Measurements from ENCODE around the gene ACOT11.

ACOT11 gene

GRCh38 chr1:54566438-54567141 is 18.6 kb downstream of the ACOT11 start:
- no peak for DNase-seq

DNA sequence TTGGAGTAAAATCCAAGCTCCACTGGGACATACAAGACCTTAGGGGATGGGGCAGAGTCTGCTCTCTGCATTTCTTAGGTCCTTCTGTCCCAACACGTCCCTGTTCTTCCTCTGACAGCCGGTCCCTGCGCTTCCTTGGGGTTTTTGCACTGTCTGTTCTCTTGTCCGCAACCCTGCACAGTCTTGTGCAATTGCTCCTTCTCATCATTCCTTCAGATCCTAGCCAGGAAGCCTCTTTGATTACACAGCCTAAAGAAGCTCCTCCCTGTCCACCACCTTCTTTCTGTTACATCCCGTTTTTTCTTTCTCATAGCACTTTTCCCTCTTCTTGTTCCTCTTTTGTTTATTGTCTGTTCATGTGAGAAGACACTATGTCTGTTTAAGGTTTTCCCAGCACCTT is 19.9 kb downstream of the ACOT11 start:
- no peak for DNase-seq

GRCh38 chr1:54569339-54569738 is 21.3 kb downstream of the ACOT11 start:
- no peak for DNase-seq

DNA sequence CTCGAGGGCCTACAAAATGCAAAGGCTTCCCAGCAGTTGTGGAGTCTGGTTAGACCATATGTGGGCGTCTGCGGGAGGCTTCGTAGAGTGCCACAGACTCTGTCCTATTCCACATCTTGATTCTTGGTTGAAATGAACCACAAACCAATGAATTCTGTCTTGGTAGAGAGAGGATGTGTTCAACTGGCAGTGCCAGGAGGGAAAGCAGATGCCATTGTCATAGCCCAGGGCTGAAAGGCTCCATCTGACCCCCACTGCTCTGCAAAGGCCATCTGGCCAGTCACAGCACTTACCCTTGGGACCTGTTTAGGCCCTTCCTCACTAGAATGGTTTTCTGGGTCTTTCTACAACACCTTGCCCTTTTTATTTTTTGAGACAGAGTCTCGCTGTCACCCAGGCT is 22.1 kb downstream of the ACOT11 start:
- no peak for DNase-seq

GRCh38 chr1:54571326-54571725 is 23.3 kb downstream of the ACOT11 start:
- DNase-seq, result no peak

- no peak for DNase-seq
Measured at GRCh38 chr1:54571803-54572541, 23.9 kb downstream of the ACOT11 start.

DNA sequence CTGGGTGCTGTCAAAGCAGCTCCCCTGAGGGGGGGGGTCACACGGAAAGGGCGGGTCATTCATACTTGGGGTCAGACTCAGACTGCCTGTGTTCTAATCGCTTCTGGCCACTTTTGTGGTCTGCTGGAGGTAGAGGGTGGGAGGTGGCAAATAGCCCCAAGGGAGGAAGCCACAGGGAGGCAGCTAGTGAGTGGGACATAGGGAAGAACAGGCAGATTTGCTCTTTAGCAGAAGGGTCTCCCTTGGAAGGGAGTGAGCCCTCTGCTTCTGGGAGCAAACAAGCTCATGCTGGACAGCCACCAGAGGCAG is 24.5 kb downstream of the ACOT11 start:
- DNase-seq, result no peak

GRCh38 chr1:54574158-54574778 is 26.2 kb downstream of the ACOT11 start:
- DNase-seq, result no peak

DNA sequence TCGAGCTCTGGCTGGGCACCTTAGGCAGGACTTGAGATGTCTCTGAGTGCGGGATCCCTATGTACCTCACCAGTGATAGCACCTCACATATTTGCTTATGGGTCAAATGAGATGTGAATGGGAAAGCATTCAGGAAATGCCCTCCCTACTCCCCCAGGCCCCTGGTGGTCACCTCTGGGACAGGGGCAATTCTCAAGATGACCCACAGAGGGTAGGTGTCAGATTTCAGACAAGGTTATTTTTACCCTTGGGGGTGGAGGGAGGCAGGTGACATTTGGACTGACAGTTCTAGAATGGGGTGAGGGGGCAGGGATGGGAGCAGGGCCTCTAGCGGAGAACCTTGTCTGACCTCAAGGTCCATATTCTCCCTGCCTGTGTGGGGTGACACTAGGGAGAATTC is 27.1 kb downstream of the ACOT11 start:
- DNase-seq, result no peak

DNA sequence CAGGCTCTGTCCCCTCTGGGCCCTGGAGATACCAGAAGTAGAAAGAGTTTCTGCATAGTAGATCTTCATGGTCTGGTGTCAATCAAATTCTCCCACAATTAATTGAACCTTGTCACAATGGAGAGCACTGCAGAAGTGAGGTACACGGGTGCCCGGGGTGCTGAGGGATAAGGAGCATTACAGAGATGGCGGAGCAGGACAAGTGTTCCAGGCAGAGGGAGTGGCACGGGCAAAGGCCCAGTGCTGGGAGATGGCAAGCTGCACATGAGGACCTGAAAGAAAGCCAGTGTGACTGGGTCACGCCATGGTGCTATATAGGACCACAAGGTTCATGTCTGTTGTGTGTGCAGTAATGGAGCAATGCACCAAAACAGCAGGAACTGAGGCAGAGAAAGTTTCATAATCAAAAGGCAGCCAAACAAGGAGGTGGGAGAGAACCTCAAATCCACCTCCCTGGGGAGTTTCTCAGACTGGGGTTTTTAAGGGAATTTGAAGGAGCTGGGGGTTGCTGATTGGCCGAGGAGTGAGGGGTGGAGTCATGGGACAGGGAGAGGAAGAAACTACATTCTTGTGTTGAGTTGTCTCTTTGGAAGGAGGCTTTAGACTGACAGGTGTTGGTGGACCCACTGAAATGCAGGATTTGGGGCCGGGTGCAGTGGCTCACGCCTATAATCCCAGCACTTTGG is 27.7 kb downstream of the ACOT11 start:
- DNase-seq, result no peak

DNA sequence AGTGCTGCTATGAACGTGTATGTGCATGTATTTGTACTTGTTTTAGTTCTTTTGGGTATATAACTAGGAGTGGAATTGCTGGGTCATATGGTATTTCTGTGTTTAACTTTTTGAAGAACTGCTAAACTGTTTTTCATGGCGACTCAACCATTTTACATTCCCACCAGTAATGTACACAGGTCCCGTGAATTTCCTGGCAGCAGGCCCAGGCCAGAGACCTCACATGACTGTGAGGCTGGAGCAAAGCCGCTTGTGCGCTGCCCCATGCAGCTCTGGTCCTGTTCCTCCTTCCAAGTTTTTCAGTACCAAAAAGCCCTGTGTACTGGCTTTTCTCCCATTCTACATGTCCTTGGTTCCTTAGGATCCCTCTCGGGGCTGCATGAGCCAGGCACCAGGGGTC is 29.6 kb downstream of the ACOT11 start:
- DNase-seq, result no peak

DNA sequence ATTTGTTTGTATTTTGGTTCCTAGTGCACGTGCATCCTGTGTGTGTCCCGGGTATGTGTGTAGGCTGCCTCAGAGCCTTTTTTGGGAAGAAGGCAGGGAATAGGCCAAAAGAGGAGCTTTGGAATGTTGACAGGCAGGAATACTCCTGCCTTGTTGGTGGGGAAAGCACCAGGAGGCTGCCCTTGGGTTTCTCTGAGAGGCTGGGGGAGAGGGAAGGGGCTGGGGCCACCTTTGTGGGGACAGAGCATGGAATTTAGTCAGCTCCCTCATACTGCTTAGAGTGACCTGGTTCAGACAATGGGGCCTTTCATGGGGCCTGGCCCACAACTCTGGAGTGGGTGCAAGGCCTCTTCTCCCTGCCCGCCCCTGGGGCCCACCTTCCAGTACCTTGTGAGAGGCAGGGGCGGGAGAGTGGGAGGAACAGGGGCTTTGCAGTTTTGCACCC is 31.3 kb downstream of the ACOT11 start:
- no peak for DNase-seq

DNA sequence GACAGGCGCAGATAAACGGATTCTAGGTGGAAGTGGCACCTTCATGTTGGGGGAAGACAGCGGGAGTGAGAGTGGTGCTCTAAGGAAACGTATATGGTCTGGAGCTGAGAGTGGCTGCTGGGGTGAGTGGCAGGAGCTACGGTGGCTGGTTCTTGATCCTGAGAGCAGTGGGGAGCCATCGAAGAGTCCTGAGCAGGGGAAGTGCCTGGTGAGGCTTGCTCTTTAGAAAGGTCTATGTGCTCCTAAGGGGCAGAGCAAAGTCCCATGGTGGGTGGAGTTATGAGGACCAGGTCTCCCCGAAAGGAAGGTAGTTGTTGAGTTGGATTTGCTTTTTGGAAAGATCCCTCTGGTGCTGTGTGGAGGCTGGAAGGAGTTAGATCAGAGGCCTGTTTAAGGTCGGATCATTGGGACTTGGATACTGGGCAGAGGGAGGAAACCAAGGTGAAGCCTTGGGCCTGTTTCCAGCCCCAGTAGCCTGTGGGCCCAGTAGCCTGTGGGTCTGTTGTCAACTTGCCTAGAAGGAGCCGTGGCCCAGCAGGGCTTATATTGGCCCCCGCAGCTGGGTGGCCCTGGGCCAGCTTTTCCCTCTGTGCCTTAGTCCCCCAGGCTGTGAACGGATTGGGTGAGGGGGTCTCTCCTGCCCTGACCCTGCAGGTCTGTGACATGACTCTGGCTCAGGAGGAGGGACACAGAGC is 33.0 kb downstream of the ACOT11 start:
- no peak for DNase-seq

- DNase-seq, result no peak
Measured at GRCh38 chr1:54581621-54582035, 33.6 kb downstream of the ACOT11 start.

- no peak for DNase-seq
Measured at GRCh38 chr1:54582566-54583306, 34.7 kb downstream of the ACOT11 start.

DNA sequence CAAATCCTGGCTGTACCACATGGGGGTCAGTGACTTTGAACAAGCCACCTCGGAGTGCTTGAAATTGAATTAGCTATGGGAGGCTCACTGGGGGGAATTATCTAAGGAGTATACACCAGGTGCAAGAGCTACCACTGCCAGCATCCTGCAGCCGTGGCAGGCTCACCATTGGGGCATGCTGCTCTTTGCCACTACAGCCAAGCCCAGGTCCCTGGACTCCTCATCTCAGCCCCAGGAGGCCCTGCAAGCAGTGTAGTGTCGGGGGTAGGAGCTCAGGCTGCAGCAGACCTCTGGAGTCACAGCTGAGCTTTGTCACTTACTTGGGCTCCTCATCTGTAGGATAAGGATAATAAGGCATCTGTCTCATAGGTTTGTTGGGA is 35.3 kb downstream of the ACOT11 start:
- DNase-seq, result no peak

- DNase-seq, result no peak
Measured at GRCh38 chr1:54583871-54584270, 35.8 kb downstream of the ACOT11 start.

DNA sequence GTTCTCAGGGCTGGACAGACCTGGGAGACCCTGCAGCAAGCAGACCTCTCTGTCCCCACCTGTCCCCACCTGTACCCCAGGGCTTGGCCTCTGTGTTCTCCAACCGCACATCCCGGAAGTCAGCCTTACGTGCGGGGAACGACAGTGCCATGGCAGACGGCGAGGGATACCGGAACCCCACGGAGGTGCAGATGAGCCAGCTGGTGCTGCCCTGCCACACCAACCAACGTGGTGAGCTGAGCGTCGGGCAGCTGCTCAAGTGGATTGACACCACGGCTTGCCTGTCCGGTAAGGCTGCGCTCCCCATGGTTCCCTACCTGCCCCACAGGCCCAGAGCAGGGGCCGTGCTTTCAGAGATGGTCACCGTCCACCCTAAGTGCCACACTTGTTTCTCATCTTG is 36.5 kb downstream of the ACOT11 start:
- DNase-seq, result no peak

DNA sequence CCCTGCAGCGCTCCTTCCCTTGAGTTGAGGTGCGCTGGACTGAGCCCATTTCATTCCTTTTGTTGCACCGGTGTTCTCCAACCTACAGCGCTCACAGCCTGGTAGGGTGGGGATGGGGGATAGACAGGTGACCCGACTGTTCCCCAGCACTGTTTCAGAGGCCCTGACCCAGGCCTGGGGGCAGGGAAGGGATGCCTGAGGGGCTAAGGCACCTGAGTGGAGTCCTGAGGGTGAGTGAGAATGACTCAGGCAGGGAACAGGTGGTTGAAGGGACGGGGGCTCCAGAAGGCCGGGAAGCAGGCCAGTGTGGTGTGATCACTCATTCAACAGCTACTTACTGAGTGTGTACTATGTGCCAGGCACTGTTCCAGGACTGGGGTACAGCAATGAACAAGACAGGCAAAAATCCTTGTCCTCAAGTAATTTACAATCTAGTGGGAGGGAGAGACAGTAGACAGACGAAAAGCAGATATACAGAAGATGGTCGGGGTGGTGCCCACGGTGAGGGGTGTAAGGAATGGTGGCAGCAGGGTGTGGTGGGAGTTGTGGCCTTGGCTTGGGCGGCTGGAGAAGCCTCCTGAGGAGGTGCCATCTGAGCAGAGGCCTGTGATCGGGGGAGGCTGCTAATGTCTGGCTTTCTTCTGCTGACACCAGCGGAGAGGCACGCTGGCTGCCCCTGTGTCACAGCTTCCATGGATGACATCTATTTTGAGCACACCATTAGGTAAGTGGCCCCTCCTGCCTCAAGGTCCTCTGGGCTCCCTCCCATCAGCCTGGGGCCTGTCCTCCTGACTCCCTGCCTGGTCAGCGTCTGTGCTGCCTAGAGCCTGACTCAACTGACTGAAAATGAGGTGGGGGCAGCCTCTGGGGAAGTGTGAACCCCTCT is 37.4 kb downstream of the ACOT11 start:
- DNase-seq, result no peak

- DNase-seq, result no peak
Measured at GRCh38 chr1:54588377-54588776, 40.3 kb downstream of the ACOT11 start.

DNA sequence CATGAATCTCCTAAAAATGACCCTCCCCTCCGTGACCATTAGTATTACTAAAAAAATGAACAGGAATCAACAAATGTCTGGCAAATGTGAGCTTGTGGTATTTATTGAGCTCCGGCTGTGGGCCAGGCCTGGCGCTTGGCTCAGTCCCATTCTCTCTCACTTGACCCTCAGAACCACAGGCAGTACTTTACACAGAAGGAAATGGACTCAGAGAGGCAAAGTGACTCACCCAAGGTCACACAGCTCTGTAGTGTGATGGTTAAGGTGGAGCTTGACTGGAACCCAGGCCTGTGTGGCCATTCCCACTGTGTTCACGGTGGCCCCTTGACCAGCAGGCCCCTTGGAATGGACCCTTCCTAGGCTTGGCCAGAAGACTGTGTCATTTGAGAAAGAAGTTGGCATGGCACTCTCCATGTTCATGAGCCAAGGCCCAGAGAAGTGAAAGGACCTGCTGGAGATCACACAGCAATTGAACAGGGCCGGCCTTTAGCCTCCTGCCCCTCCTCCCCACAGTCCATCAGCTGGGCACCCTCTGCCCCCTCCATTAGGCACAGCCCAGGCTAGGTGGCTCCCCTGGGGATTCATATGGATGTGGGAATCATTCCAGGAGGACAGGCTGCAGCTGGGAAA is 43.2 kb downstream of the ACOT11 start:
- DNase-seq, result no peak

All from NCI-H187 (cell line).